ENCODE data around the gene IGFBP1. TPM values are rescaled to one million over a fixed set of nuclear protein-coding genes. Genes with fewer than 3 reads are reported as not detected.

IGFBP1 gene
- total and polyA plus RNA-seq, 2 of the 13 experiments (the other 11 are each of a cell fraction or from before 2014, with no cell fraction given) = 5.4 to 885 TPM

- TF ChIP-seq, protein P1, sequence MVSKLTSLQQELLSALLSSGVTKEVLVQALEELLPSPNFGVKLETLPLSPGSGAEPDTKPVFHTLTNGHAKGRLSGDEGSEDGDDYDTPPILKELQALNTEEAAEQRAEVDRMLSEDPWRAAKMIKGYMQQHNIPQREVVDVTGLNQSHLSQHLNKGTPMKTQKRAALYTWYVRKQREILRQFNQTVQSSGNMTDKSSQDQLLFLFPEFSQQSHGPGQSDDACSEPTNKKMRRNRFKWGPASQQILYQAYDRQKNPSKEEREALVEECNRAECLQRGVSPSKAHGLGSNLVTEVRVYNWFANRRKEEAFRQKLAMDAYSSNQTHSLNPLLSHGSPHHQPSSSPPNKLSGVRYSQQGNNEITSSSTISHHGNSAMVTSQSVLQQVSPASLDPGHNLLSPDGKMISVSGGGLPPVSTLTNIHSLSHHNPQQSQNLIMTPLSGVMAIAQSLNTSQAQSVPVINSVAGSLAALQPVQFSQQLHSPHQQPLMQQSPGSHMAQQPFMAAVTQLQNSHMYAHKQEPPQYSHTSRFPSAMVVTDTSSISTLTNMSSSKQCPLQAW (CRISPR knock-in tag; IDR thresholded peaks at IDR 0.05) = peak; percentile 37; the same call in 1 of the 2 replicates
- TF ChIP-seq SIX1 (CRISPR knock-in tag; IDR thresholded peaks at IDR 0.05; ENCODE audit: borderline replicate concordance) = no peak
- TF ChIP-seq, protein P2, sequence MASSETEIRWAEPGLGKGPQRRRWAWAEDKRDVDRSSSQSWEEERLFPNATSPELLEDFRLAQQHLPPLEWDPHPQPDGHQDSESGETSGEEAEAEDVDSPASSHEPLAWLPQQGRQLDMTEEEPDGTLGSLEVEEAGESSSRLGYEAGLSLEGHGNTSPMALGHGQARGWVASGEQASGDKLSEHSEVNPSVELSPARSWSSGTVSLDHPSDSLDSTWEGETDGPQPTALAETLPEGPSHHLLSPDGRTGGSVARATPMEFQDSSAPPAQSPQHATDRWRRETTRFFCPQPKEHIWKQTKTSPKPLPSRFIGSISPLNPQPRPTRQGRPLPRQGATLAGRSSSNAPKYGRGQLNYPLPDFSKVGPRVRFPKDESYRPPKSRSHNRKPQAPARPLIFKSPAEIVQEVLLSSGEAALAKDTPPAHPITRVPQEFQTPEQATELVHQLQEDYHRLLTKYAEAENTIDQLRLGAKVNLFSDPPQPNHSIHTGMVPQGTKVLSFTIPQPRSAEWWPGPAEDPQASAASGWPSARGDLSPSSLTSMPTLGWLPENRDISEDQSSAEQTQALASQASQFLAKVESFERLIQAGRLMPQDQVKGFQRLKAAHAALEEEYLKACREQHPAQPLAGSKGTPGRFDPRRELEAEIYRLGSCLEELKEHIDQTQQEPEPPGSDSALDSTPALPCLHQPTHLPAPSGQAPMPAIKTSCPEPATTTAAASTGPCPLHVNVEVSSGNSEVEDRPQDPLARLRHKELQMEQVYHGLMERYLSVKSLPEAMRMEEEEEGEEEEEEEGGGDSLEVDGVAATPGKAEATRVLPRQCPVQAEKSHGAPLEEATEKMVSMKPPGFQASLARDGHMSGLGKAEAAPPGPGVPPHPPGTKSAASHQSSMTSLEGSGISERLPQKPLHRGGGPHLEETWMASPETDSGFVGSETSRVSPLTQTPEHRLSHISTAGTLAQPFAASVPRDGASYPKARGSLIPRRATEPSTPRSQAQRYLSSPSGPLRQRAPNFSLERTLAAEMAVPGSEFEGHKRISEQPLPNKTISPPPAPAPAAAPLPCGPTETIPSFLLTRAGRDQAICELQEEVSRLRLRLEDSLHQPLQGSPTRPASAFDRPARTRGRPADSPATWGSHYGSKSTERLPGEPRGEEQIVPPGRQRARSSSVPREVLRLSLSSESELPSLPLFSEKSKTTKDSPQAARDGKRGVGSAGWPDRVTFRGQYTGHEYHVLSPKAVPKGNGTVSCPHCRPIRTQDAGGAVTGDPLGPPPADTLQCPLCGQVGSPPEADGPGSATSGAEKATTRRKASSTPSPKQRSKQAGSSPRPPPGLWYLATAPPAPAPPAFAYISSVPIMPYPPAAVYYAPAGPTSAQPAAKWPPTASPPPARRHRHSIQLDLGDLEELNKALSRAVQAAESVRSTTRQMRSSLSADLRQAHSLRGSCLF (CRISPR knock-in tag; IDR thresholded peaks at IDR 0.05; ENCODE audit: borderline replicate concordance) = no peak
- no peak for TF ChIP-seq MYPOP (CRISPR knock-in tag; IDR thresholded peaks at IDR 0.05)
- TF ChIP-seq ZNF766 (CRISPR knock-in tag; IDR thresholded peaks at IDR 0.05; ENCODE audit: borderline replicate concordance) = no peak
- TF ChIP-seq, protein P3, sequence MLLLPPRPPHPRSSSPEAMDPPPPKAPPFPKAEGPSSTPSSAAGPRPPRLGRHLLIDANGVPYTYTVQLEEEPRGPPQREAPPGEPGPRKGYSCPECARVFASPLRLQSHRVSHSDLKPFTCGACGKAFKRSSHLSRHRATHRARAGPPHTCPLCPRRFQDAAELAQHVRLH (CRISPR knock-in tag; IDR thresholded peaks at IDR 0.05; ENCODE audit: borderline replicate concordance, low read depth) = no peak
- TF ChIP-seq GLI4 (CRISPR knock-in tag; IDR thresholded peaks at IDR 0.05; ENCODE audit: borderline replicate concordance) = no peak
- peak; percentile 96 for TF ChIP-seq ZNF737 (CRISPR knock-in tag; IDR thresholded peaks at IDR 0.05; ENCODE audit: borderline replicate concordance)
- no peak for TF ChIP-seq PREB (CRISPR knock-in tag; IDR thresholded peaks at IDR 0.05)
- no peak for TF ChIP-seq MAF1 (CRISPR knock-in tag; IDR thresholded peaks at IDR 0.05; ENCODE audit: borderline replicate concordance)
- no peak for TF ChIP-seq HHEX (CRISPR knock-in tag; IDR thresholded peaks at IDR 0.05)
- peak; percentile 25; the same call in 1 of the 2 replicates for TF ChIP-seq ZNF234 (CRISPR knock-in tag; conservative IDR thresholded peaks at IDR 0.05)
- TF ChIP-seq ZNF225 (CRISPR knock-in tag; IDR thresholded peaks at IDR 0.05) = 0 out of 2 replicates have a peak, but pooled peaks have one; percentile 10
- TF ChIP-seq ZNF567 (CRISPR knock-in tag; IDR thresholded peaks at IDR 0.05; ENCODE audit: borderline replicate concordance) = no peak
- 0 out of 2 replicates have a peak, but pooled peaks have one; percentile 33 for TF ChIP-seq ZMAT5 (CRISPR knock-in tag; IDR thresholded peaks at IDR 0.05; ENCODE audit: borderline replicate concordance, low read depth)
- TF ChIP-seq ZFP37 (CRISPR knock-in tag; IDR thresholded peaks at IDR 0.05; ENCODE audit: borderline replicate concordance) = peak; percentile 32; the same call in 1 of the 2 replicates
- TF ChIP-seq PITX1 (CRISPR knock-in tag; IDR thresholded peaks at IDR 0.05) = no peak
- no peak for TF ChIP-seq MED8 (CRISPR knock-in tag; IDR thresholded peaks at IDR 0.05; ENCODE audit: insufficient replicate concordance)
- TF ChIP-seq ZNF124 (CRISPR knock-in tag; IDR thresholded peaks at IDR 0.05) = no peak
- no peak for TF ChIP-seq SUZ12 (IDR thresholded peaks at IDR 0.05; ENCODE audit: low read depth, low read length)
- TF ChIP-seq ZNF274 (CRISPR knock-in tag; IDR thresholded peaks at IDR 0.05) = no peak
- TF ChIP-seq SPEN (CRISPR knock-in tag; IDR thresholded peaks at IDR 0.05; ENCODE audit: low read depth) = no peak
Observed at GRCh38 chr7:45888993-45889366, 692 bp downstream of the IGFBP1 start (continued).

Data from HepG2 (cell line).